ENCODE data around the gene EPB41. TPM values are rescaled to one million over a fixed set of nuclear protein-coding genes. Genes with fewer than 3 reads are reported as not detected.

The EPB41 gene
- total RNA-seq, 2 experiments from 2014 or later: 94.5 to 95.4 TPM

GRCh38 chr1:28909198-28909597 is 5.2 kb upstream of the EPB41 start:
- no peak overlapping the region for H3K27ac Mint-ChIP-seq
- no peaks in the 10 kb centered on the region for H3K27me3 Mint-ChIP-seq (ENCODE audit: low read depth)
- DNase-seq (no peak), ATAC-seq (no peak)
- H3K4me3 Mint-ChIP-seq: no peak overlapping the region
- POLR2A ChIA-PET: no interaction called here
- H3K36me3 Mint-ChIP-seq (ENCODE audit: low read depth): peaks cover 4% of the 10 kb centered on the region
- H3K4me1 Mint-ChIP-seq (ENCODE audit: low read depth): peaks cover 13% of the 10 kb centered on the region
- peaks cover 3% of the 10 kb centered on the region for H3K9me3 Mint-ChIP-seq (ENCODE audit: insufficient read depth)
- CTCF ChIA-PET: no interaction called here

- ChIA-PET POLR2A (no interaction called here), CTCF (interaction anchor here (1.3 kb wide), 1 partner anchor 34 kb away, joined by 3 read pairs; no protein-coding TSS in a partner anchor)
- DNase-seq (no peak), ATAC-seq (no peak)
- Mint-ChIP-seq H3K9me3 (ENCODE audit: insufficient read depth) (no peaks in the 10 kb centered on the region), H3K27me3 (ENCODE audit: low read depth) (no peaks in the 10 kb centered on the region), H3K36me3 (ENCODE audit: low read depth) (peaks cover 5% of the 10 kb centered on the region), H3K4me1 (ENCODE audit: low read depth) (peaks cover 13% of the 10 kb centered on the region), H3K4me3 (no peak overlapping the region), H3K27ac (no peak overlapping the region)
These were observed 3.8 kb upstream of the EPB41 start for GRCh38 chr1:28910379-28911115.

- Mint-ChIP-seq H3K27me3 (ENCODE audit: low read depth) (no peaks in the 10 kb centered on the region), H3K27ac (peak overlapping the region; percentile 86), H3K9me3 (ENCODE audit: insufficient read depth) (no peaks in the 10 kb centered on the region), H3K4me1 (ENCODE audit: low read depth) (peaks cover 40% of the 10 kb centered on the region), H3K36me3 (ENCODE audit: low read depth) (peaks cover 18% of the 10 kb centered on the region), H3K4me3 (peak overlapping the region; percentile 96)
- DNase-seq (no peak), ATAC-seq (no peak)
- POLR2A ChIA-PET: interaction anchor here (0.7 to 2.6 kb wide), 12 partner anchors 9 to 317 kb away, joined by 3 to 27 read pairs (median 4); partner anchors contain the start of genes MECR, RNU11 and SRSF4
- CTCF ChIA-PET: interaction anchor here (0.7 to 2.9 kb wide), 15 partner anchors 14 to 289 kb away, joined by 3 to 20 read pairs (median 4); partner anchors contain the start of gene SRSF4
These were observed 562 bp upstream of the EPB41 start for GRCh38 chr1:28913786-28914227.

GRCh38 chr1:28915031-28915895 is 894 bp downstream of the EPB41 start:
- no peaks in the 10 kb centered on the region for H3K27me3 Mint-ChIP-seq (ENCODE audit: low read depth)

GRCh38 chr1:28917757-28918118 is 3.4 kb downstream of the EPB41 start:
- ATAC-seq: no peak
- ChIA-PET CTCF (interaction anchor here (1.3 to 1.7 kb wide), 2 partner anchors 31 to 116 kb away, joined by 3 to 9 read pairs; no protein-coding TSS in a partner anchor), POLR2A (interaction anchor here (0.6 kb wide), 1 partner anchor 246 kb away, joined by 3 read pairs; no protein-coding TSS in a partner anchor)
- Mint-ChIP-seq H3K4me1 (ENCODE audit: low read depth) (peaks cover 48% of the 10 kb centered on the region), H3K4me3 (peak overlapping the region; percentile 22), H3K36me3 (ENCODE audit: low read depth) (peaks cover 22% of the 10 kb centered on the region), H3K9me3 (ENCODE audit: insufficient read depth) (no peaks in the 10 kb centered on the region), H3K27ac (peak overlapping the region; percentile 30), H3K27me3 (ENCODE audit: low read depth) (no peaks in the 10 kb centered on the region)
- DNase-seq: no peak

More at GRCh38 chr1:28915031-28915895, 894 bp downstream of the EPB41 start:
- H3K36me3 Mint-ChIP-seq (ENCODE audit: low read depth): peaks cover 22% of the 10 kb centered on the region
- ChIA-PET POLR2A (interaction anchor here (0.7 to 2.6 kb wide), 8 partner anchors 9 to 267 kb away, joined by 3 to 27 read pairs (median 7); partner anchors contain the start of gene SRSF4), CTCF (interaction anchor here (1.0 to 1.9 kb wide), 7 partner anchors 9 to 287 kb away, joined by 3 to 11 read pairs (median 5); no protein-coding TSS in a partner anchor)
- H3K4me3 Mint-ChIP-seq: peak overlapping the region; percentile 96
- ATAC-seq (peak; percentile 48), DNase-seq (peak; percentile 68)
- H3K9me3 Mint-ChIP-seq (ENCODE audit: insufficient read depth): no peaks in the 10 kb centered on the region
- H3K27ac Mint-ChIP-seq: peak overlapping the region; percentile 94
- H3K4me1 Mint-ChIP-seq (ENCODE audit: low read depth): peaks cover 43% of the 10 kb centered on the region

- H3K36me3 Mint-ChIP-seq (ENCODE audit: low read depth): peaks cover 22% of the 10 kb centered on the region
- ChIA-PET POLR2A (interaction anchor here (0.9 kb wide), 1 partner anchor 260 kb away, joined by 3 read pairs; no protein-coding TSS in a partner anchor), CTCF (interaction anchor here (1.2 to 2.2 kb wide), 2 partner anchors 28 to 44 kb away, joined by 3 to 6 read pairs; no protein-coding TSS in a partner anchor)
- ATAC-seq: no peak
- peaks cover 42% of the 10 kb centered on the region for H3K4me1 Mint-ChIP-seq (ENCODE audit: low read depth)
- H3K4me3 Mint-ChIP-seq: no peak overlapping the region
- DNase-seq: no peak
- no peaks in the 10 kb centered on the region for H3K27me3 Mint-ChIP-seq (ENCODE audit: low read depth)
- H3K27ac Mint-ChIP-seq: no peak overlapping the region
- H3K9me3 Mint-ChIP-seq (ENCODE audit: insufficient read depth): no peaks in the 10 kb centered on the region
These were observed 7.0 kb downstream of the EPB41 start for GRCh38 chr1:28921286-28921869.

- DNase-seq (no peak), ATAC-seq (no peak)
- Mint-ChIP-seq H3K36me3 (ENCODE audit: low read depth) (peaks cover 8% of the 10 kb centered on the region), H3K27ac (peak overlapping the region; percentile 60), H3K27me3 (ENCODE audit: low read depth) (no peaks in the 10 kb centered on the region), H3K4me3 (no peak overlapping the region), H3K9me3 (ENCODE audit: insufficient read depth) (no peaks in the 10 kb centered on the region), H3K4me1 (ENCODE audit: low read depth) (peaks cover 40% of the 10 kb centered on the region)
- ChIA-PET CTCF (interaction anchor here (0.6 kb wide), 1 partner anchor 277 kb away, joined by 3 read pairs; no protein-coding TSS in a partner anchor), POLR2A (interaction anchor here (1.1 to 3.5 kb wide), 2 partner anchors 10 to 40 kb away, joined by 3 to 27 read pairs; partner anchors contain the start of gene EPB41)
These were observed 11.1 kb downstream of the EPB41 start for GRCh38 chr1:28925350-28925891.

- ATAC-seq: peak; percentile 90
- H3K4me1 Mint-ChIP-seq (ENCODE audit: low read depth): peaks cover 38% of the 10 kb centered on the region
- H3K4me3 Mint-ChIP-seq: peak overlapping the region; percentile 67
- no peaks in the 10 kb centered on the region for H3K9me3 Mint-ChIP-seq (ENCODE audit: insufficient read depth)
- CTCF ChIA-PET: interaction anchor here (0.5 to 2.1 kb wide), 4 partner anchors 45 to 276 kb away, joined by 3 to 9 read pairs (median 6); no protein-coding TSS in a partner anchor
- POLR2A ChIA-PET: interaction anchor here (1.0 to 3.5 kb wide), 4 partner anchors 12 to 255 kb away, joined by 3 to 27 read pairs (median 6); partner anchors contain the start of genes EPB41 and SRSF4
- peak overlapping the region; percentile 90 for H3K27ac Mint-ChIP-seq
- H3K36me3 Mint-ChIP-seq (ENCODE audit: low read depth): peaks cover 10% of the 10 kb centered on the region
- H3K27me3 Mint-ChIP-seq (ENCODE audit: low read depth): no peaks in the 10 kb centered on the region
- peak; percentile 67 for DNase-seq
These were observed 12.4 kb downstream of the EPB41 start for GRCh38 chr1:28926629-28927265.

- DNase-seq: no peak
- Mint-ChIP-seq H3K27me3 (ENCODE audit: low read depth) (no peaks in the 10 kb centered on the region), H3K9me3 (ENCODE audit: insufficient read depth) (no peaks in the 10 kb centered on the region), H3K4me1 (ENCODE audit: low read depth) (peaks cover 38% of the 10 kb centered on the region), H3K36me3 (ENCODE audit: low read depth) (peaks cover 10% of the 10 kb centered on the region), H3K27ac (peak overlapping the region; percentile 90), H3K4me3 (peak overlapping the region; percentile 67)
- CTCF ChIA-PET: interaction anchor here (0.7 to 2.1 kb wide), 4 partner anchors 31 to 275 kb away, joined by 3 to 9 read pairs (median 6); no protein-coding TSS in a partner anchor
- no peak for ATAC-seq
- POLR2A ChIA-PET: interaction anchor here (1.0 to 3.5 kb wide), 4 partner anchors 12 to 254 kb away, joined by 3 to 27 read pairs (median 6); partner anchors contain the start of genes EPB41 and SRSF4
These were observed 12.9 kb downstream of the EPB41 start for GRCh38 chr1:28927266-28927647.

GRCh38 chr1:28927648-28928313 is 13.4 kb downstream of the EPB41 start:
- ChIA-PET CTCF (interaction anchor here (0.6 to 2.1 kb wide), 7 partner anchors 32 to 408 kb away, joined by 3 to 9 read pairs (median 4); no protein-coding TSS in a partner anchor), POLR2A (interaction anchor here (1.2 to 3.5 kb wide), 3 partner anchors 13 to 254 kb away, joined by 3 to 27 read pairs (median 6); partner anchors contain the start of genes EPB41 and SRSF4)
- DNase-seq: no peak
- ATAC-seq: peak; percentile 21
- Mint-ChIP-seq H3K27ac (peak overlapping the region; percentile 90), H3K4me1 (ENCODE audit: low read depth) (peaks cover 42% of the 10 kb centered on the region), H3K36me3 (ENCODE audit: low read depth) (peaks cover 13% of the 10 kb centered on the region), H3K4me3 (peak overlapping the region; percentile 67), H3K27me3 (ENCODE audit: low read depth) (no peaks in the 10 kb centered on the region), H3K9me3 (ENCODE audit: insufficient read depth) (no peaks in the 10 kb centered on the region)
